HepG2 (cell line): ENCODE results near the gene ZFP82. TPM values are rescaled to one million over a fixed set of nuclear protein-coding genes. Genes with fewer than 3 reads are reported as not detected.

ENCODE experiments used
- ATAC-seq: fragments of 200-7000 bp; cut with Tn5 transposase; 3 replicates; pipeline ENCODE4 v1.9.1; 2020; ENCODE audit warnings: mild to moderate bottlenecking, moderate library complexity
- BruUV-seq: library from RNA; stranded (reverse); fragments of 400-500 nt; replicated peaks from 2 replicates; lab custom pipeline; 2021; lab: Mats Ljungman, UMichigan
- CTCF ChIA-PET: fragments of 300-600 bp; formaldehyde crosslinking; extraction: SDS; loops from one replicate; lab custom pipeline; 2021; ENCODE audit warnings: low total read pairs, inconsistent platforms, low intra/inter-chr PET ratio; lab: Yijun Ruan, JAX
- POLR2A ChIA-PET: fragments of 350-600 bp; sonication (Branson Sonifier 250); formaldehyde crosslinking; loops from one replicate; lab custom pipeline; 2020; ENCODE audit warnings: antibody characterized with exemption, inconsistent platforms; lab: Yijun Ruan, JAX
- DNase-seq: peaks from one replicate; pipeline ENCODE4 v3.0.0-alpha.2; 2015; ENCODE audit warnings: low spot score
- FAIRE-seq: peaks from 3 replicates; lab custom pipeline; 2011; peaks lifted over from hg19 to GRCh38; lab: Jason Lieb, UNC
- H2AFZ ChIP-seq: one replicate; pipeline ENCODE4 v1.6.1; 2011; ENCODE audit warnings: low read length, inconsistent platforms
- H3K27ac ChIP-seq: fragments of 300-600 bp; 3 replicates; pipeline ENCODE4 v1.8.0; 2011; ENCODE audit warnings: mixed run types, mild to moderate bottlenecking, mixed read lengths, low read length, inconsistent platforms; ENCODE audit not compliant: insufficient read depth; ENCODE audit errors: extremely low read length
- H3K27me3 ChIP-seq, 2 experiments: fragments of 200-600 bp in 1 of 2; 2 replicates in 1 of 2; 3 replicates in 1 of 2; pipeline versions ENCODE4 v1.6.0 to v1.8.0; 2011; ENCODE audit warnings: low read length in 2 of 2, mild to moderate bottlenecking in 2 of 2, moderate library complexity in 2 of 2, inconsistent platforms in 1 of 2; ENCODE audit not compliant: insufficient read depth in 2 of 2, control insufficient read depth in 1 of 2
- H3K36me3 ChIP-seq, 2 experiments: fragments of 200-600 bp in 1 of 2; replicated peaks in 1 of 2; 2 replicates in 1 of 2; 3 replicates in 1 of 2; pipeline versions ENCODE4 v1.5.1 to v1.8.0; 2011; ENCODE audit warnings: low read length in 2 of 2, inconsistent platforms in 1 of 2; ENCODE audit not compliant: insufficient read depth in 2 of 2, control insufficient read depth in 1 of 2
- H3K4me1 ChIP-seq: 2 replicates; pipeline ENCODE4 v1.5.1; 2012; ENCODE audit warnings: low read length, inconsistent platforms; ENCODE audit not compliant: insufficient read depth
- H3K4me2 ChIP-seq: 2 replicates; pipeline ENCODE4 v1.6.0; 2011; ENCODE audit warnings: low read depth, low read length, inconsistent platforms
- H3K4me3 ChIP-seq, 3 experiments: fragments of 200-600 bp in 1 of 3; sonication (generic), shearing (Covaris generic) in 1 of 3; replicated peaks in 1 of 3; 2 replicates each; pipeline ENCODE4 v1.5.1; 2011 to 2016; ENCODE audit warnings: low read length in 3 of 3, inconsistent platforms in 2 of 3, low read depth in 2 of 3, mild to moderate bottlenecking in 2 of 3, control low read depth in 1 of 3, mixed read lengths in 1 of 3; ENCODE audit not compliant: insufficient read depth in 1 of 3
- H3K79me2 ChIP-seq: one replicate; pipeline ENCODE4 v1.6.1; 2011; ENCODE audit warnings: low read length, inconsistent platforms; ENCODE audit not compliant: insufficient read depth
- H3K9ac ChIP-seq: 2 replicates; pipeline ENCODE4 v1.6.0; 2011; ENCODE audit warnings: mild to moderate bottlenecking, low read depth, low read length, inconsistent platforms; ENCODE audit not compliant: insufficient read depth
- H3K9me3 ChIP-seq: 2 replicates; pipeline ENCODE4 v1.5.1; 2012; ENCODE audit warnings: mild to moderate bottlenecking, low read length
- H4K20me1 ChIP-seq: 2 replicates; pipeline ENCODE4 v1.6.0; 2011; ENCODE audit warnings: inconsistent platforms, mild to moderate bottlenecking, low read length, moderate library complexity; ENCODE audit not compliant: insufficient read depth
- AGO2 ChIP-seq: fragments of 200-400 bp; formaldehyde crosslinking; optimal IDR thresholded peaks from 2 replicates; pipeline ENCODE3; 2017; ENCODE audit warnings: mild to moderate bottlenecking, low read depth, low read length, moderate library complexity
- FUBP1 ChIP-seq: sonication (generic); formaldehyde crosslinking; IDR thresholded peaks from 2 replicates; pipeline ENCODE4 v1.5.1; 2020; ENCODE audit warnings: missing genetic modification reagents, mild to moderate bottlenecking, borderline replicate concordance
- HDAC1 ChIP-seq: sonication (generic); formaldehyde crosslinking; IDR thresholded peaks from 2 replicates; pipeline ENCODE4 v1.5.1; 2020; ENCODE audit warnings: mild to moderate bottlenecking, missing genetic modification reagents
- ISL2 ChIP-seq: sonication (generic); formaldehyde crosslinking; IDR thresholded peaks from 2 replicates; pipeline ENCODE4 v1.5.0; 2020; ENCODE audit warnings: missing genetic modification reagents
- MIER3 ChIP-seq: IDR thresholded peaks from 2 replicates; pipeline ENCODE4 v1.6.1; 2016; ENCODE audit warnings: missing compliant biosample characterization, borderline replicate concordance
- MTA3 ChIP-seq: sonication (generic); formaldehyde crosslinking; IDR thresholded peaks from 2 replicates; pipeline ENCODE4 v1.4.0; 2020; ENCODE audit warnings: missing genetic modification reagents
- NR1H2 ChIP-seq: sonication (generic); formaldehyde crosslinking; IDR thresholded peaks from 2 replicates; pipeline ENCODE4 v1.8.1; 2022; ENCODE audit warnings: low read depth, missing genetic modification reagents, borderline replicate concordance
- POLR2AphosphoS2 ChIP-seq: IDR thresholded peaks from 2 replicates; pipeline ENCODE4 v1.6.1; 2011; ENCODE audit warnings: low read depth, low read length, improper control_type of control experiment
- THRA ChIP-seq: sonication (generic); formaldehyde crosslinking; IDR thresholded peaks from 2 replicates; pipeline ENCODE4 v1.4.0; 2020; ENCODE audit warnings: missing genetic modification reagents, borderline replicate concordance
- TP53 ChIP-seq: sonication (generic); formaldehyde crosslinking; conservative IDR thresholded peaks from 2 replicates; pipeline ENCODE4 v1.4.0; 2020; ENCODE audit warnings: missing genetic modification reagents
- ZBTB14 ChIP-seq: sonication (generic); formaldehyde crosslinking; IDR thresholded peaks from 2 replicates; pipeline ENCODE4 v1.4.0; 2020; ENCODE audit warnings: missing genetic modification reagents
- ZBTB7B ChIP-seq: sonication (generic); formaldehyde crosslinking; IDR thresholded peaks from 2 replicates; pipeline ENCODE4 v1.4.0; 2020; ENCODE audit warnings: missing genetic modification reagents
- ZNF142 ChIP-seq: sonication (generic); formaldehyde crosslinking; IDR thresholded peaks from 2 replicates; pipeline ENCODE4 v1.4.0; 2020; ENCODE audit warnings: missing genetic modification reagents
- ZNF343 ChIP-seq: sonication (generic); formaldehyde crosslinking; IDR thresholded peaks from 2 replicates; pipeline ENCODE4 v1.4.0; 2020; ENCODE audit warnings: mild to moderate bottlenecking, missing genetic modification reagents
- ZNF496 ChIP-seq: sonication (generic); formaldehyde crosslinking; IDR thresholded peaks from 2 replicates; pipeline ENCODE4 v1.8.1; 2023; ENCODE audit warnings: mild to moderate bottlenecking, moderate library complexity, missing genetic modification reagents; ENCODE audit not compliant: insufficient replicate concordance
- WGBS: methylation state at CpG from one replicate; pipeline ENCODE4 v1.1.6; 2017; ENCODE audit warnings: low lambda C conversion rate; 5-methylcytosine and 5-hydroxymethylcytosine counted together
- in situ Hi-C: cut with HindIII; loops from 2 replicates; pipeline ENCODE4 v1.10.0; 2017; ENCODE audit warnings: low pct_unique_long_range_greater_than_20kb; ENCODE audit not compliant: extremely low pct_ligation_motif_present
- intact Hi-C: fragments of 100-400 bp; cut with micrococcal nuclease; formaldehyde crosslinking; loops from one replicate; pipeline ENCODE4 v1.10.0; 2022; ENCODE audit not compliant: unreplicated experiment
- polyA plus RNA-seq, 8 experiments: library from polyadenylated mRNA; depleted of rRNA in 3 of 8; stranded (reverse) in 7 of 8; unstranded in 1 of 8; fragments of >200 nt; fragmentation: Illumina TruSeq in 4 of 8; extraction: Trizol in 4 of 8; gene quantifications; 2 replicates each; pipeline versions ENCODE4 v1.2.1 to v1.2.3, GENCODE V29; 2011 to 2016; ENCODE audit warnings: low read depth in 4 of 8, missing spikeins in 1 of 8, mixed read lengths in 1 of 8; ENCODE audit not compliant: insufficient read depth in 1 of 8
- total RNA-seq, 5 experiments: library from RNA; depleted of rRNA; stranded (reverse); fragments of >200 nt; fragmentation: Illumina TruSeq; extraction: Trizol; gene quantifications; 2 replicates each; pipeline ENCODE4 v1.2.3, GENCODE V29; 2016; ENCODE audit warnings: low read depth in 1 of 5

Gene ZFP82
- total and polyA plus RNA-seq, 2 of the 13 experiments (the other 11 are each of a cell fraction or from before 2014, with no cell fraction given), result 1.7 to 4.3 TPM

- H3K4me3 ChIP-seq, result no peak overlapping the region
- no peak overlapping the region for H3K9ac ChIP-seq
- H3K36me3 ChIP-seq, result no peaks in the 10 kb centered on the region
- no peak overlapping the region for H3K4me2 ChIP-seq
- H3K79me2 ChIP-seq, result no peaks in the 10 kb centered on the region
- H2AFZ ChIP-seq, result no peak overlapping the region
- ChIA-PET POLR2A (no interaction called here), CTCF (no interaction called here)
- no TSS peak for BruUV-seq
- intact Hi-C loops, result no loop called here
- H3K27ac ChIP-seq, result no peak overlapping the region
- H3K9me3 ChIP-seq, result peaks cover 36% of the 10 kb centered on the region
- WGBS, result 6% methylated on average over 1 of the region's 1 CpG
- no peaks in the 10 kb centered on the region for H3K4me1 ChIP-seq
- H3K27me3 ChIP-seq, result no peaks in the 10 kb centered on the region
- ATAC-seq, result no peak
- no peak for FAIRE-seq
- in situ Hi-C loops, result no loop called here
- no peaks in the 10 kb centered on the region for H4K20me1 ChIP-seq
- no peak for DNase-seq
- TF ChIP-seq MTA3 (CRISPR knock-in tag) (no peak), TP53 (CRISPR knock-in tag) (no peak), ZBTB7B (CRISPR knock-in tag) (no peak), ISL2 (CRISPR knock-in tag) (no peak), FUBP1 (CRISPR knock-in tag) (no peak), ZNF142 (CRISPR knock-in tag) (no peak), AGO2 (no peak), HDAC1 (CRISPR knock-in tag) (no peak), MIER3 (CRISPR knock-in tag) (no peak), ZNF343 (no peak), THRA (CRISPR knock-in tag) (no peak), ZBTB14 (CRISPR knock-in tag) (no peak), POLR2AphosphoS2 (no peak), ZNF496 (CRISPR knock-in tag) (no peak), NR1H2 (CRISPR knock-in tag) (no peak)
Observed at GRCh38 chr19:36441339-36441738, 22.9 kb upstream of the ZFP82 start.
